GM11168 (cell line): ENCODE measurements around the gene HPCAL1.
"Not testable (repeated sequence)": the region's sequence is repeated elsewhere in the genome, so short reads cannot be mapped to it uniquely, and the experiment has no call there.

Experiments used
- in situ Hi-C: fragments of 300-500 bp; cut with MboI; formaldehyde crosslinking; loops from one replicate; pipeline ENCODE4 v1.12.0; 2022; ENCODE audit warnings: low sequenced_read_pairs; ENCODE audit not compliant: unreplicated experiment

The HPCAL1 gene

GRCh38 chr2:10282611-10283105, 20.0 kb upstream of the HPCAL1 start:
- in situ Hi-C loops = no loop called here

GRCh38 chr2:10283106-10284062, 19.3 kb upstream of the HPCAL1 start:
- in situ Hi-C loops = no loop called here

GRCh38 chr2:10284108-10284870, 18.4 kb upstream of the HPCAL1 start:
- in situ Hi-C loops = no loop called here

GRCh38 chr2:10285191-10285555, 17.5 kb upstream of the HPCAL1 start:
- in situ Hi-C loops = no loop called here

- in situ Hi-C loops = no loop called here
Observed at GRCh38 chr2:10285556-10286198, 17.0 kb upstream of the HPCAL1 start.

- in situ Hi-C loops = no loop called here
Observed at GRCh38 chr2:10286216-10287037, 16.3 kb upstream of the HPCAL1 start.

GRCh38 chr2:10287761-10288160, 14.9 kb upstream of the HPCAL1 start:
- in situ Hi-C loops = no loop called here

- in situ Hi-C loops = no loop called here
Observed at GRCh38 chr2:10288606-10289005, 14.1 kb upstream of the HPCAL1 start.

- in situ Hi-C loops = no loop called here
Observed at GRCh38 chr2:10289352-10289751, 13.4 kb upstream of the HPCAL1 start.

GRCh38 chr2:10289891-10290290, 12.8 kb upstream of the HPCAL1 start:
- in situ Hi-C loops = no loop called here

GRCh38 chr2:10291376-10291775, 11.3 kb upstream of the HPCAL1 start:
- in situ Hi-C loops = not testable (repeated sequence)

GRCh38 chr2:10292033-10292432, 10.7 kb upstream of the HPCAL1 start:
- in situ Hi-C loops = no loop called here

- in situ Hi-C loops = no loop called here
Observed at GRCh38 chr2:10293603-10294002, 9.1 kb upstream of the HPCAL1 start.

- in situ Hi-C loops = no loop called here
Observed at GRCh38 chr2:10294077-10294476, 8.6 kb upstream of the HPCAL1 start.

GRCh38 chr2:10295649-10296048, 7.1 kb upstream of the HPCAL1 start:
- in situ Hi-C loops = not testable (repeated sequence)

- in situ Hi-C loops = no loop called here
Observed at GRCh38 chr2:10296142-10296541, 6.6 kb upstream of the HPCAL1 start.

- in situ Hi-C loops = no loop called here
Observed at GRCh38 chr2:10297191-10297830, 5.4 kb upstream of the HPCAL1 start.

- in situ Hi-C loops = no loop called here
Observed at GRCh38 chr2:10297959-10298531, 4.7 kb upstream of the HPCAL1 start.

- in situ Hi-C loops = not testable (repeated sequence)
Observed at GRCh38 chr2:10298777-10299176, 3.9 kb upstream of the HPCAL1 start.
